ENCODE data around the gene PCGF2.

Gene PCGF2

GRCh38 chr17:38697061-38697820 is 50.9 kb downstream of the PCGF2 start:
- H3K27me3 ChIP-seq (ENCODE audit: control insufficient read depth, insufficient read depth, low read length), result peaks cover 59% of the 10 kb centered on the region
- H3K9me3 ChIP-seq (ENCODE audit: control insufficient read depth, insufficient read depth, low read length), result no peaks in the 10 kb centered on the region
- peaks cover 6% of the 10 kb centered on the region; the same call in 1 of the 2 replicates for H3K4me1 ChIP-seq (ENCODE audit: control insufficient read depth, insufficient read depth, low read length)
- H3K9ac ChIP-seq (ENCODE audit: low read depth, low read length), result no peak overlapping the region
- H3K36me3 ChIP-seq (ENCODE audit: control insufficient read depth, insufficient read depth, low read length), result no peaks in the 10 kb centered on the region
- no peak overlapping the region for H3K4me3 ChIP-seq (ENCODE audit: low read depth, low read length)
- no peak overlapping the region for H3K27ac ChIP-seq (ENCODE audit: low read depth, low read length)

- Histone ChIP-seq H3K27me3 (ENCODE audit: control insufficient read depth, insufficient read depth, low read length) (peaks cover 29% of the 10 kb centered on the region), H3K4me3 (ENCODE audit: low read depth, low read length) (no peak overlapping the region), H3K9me3 (ENCODE audit: control insufficient read depth, insufficient read depth, low read length) (no peaks in the 10 kb centered on the region), H3K4me1 (ENCODE audit: control insufficient read depth, insufficient read depth, low read length) (no peaks in the 10 kb centered on the region), H3K36me3 (ENCODE audit: control insufficient read depth, insufficient read depth, low read length) (no peaks in the 10 kb centered on the region), H3K9ac (ENCODE audit: low read depth, low read length) (no peak overlapping the region), H3K27ac (ENCODE audit: low read depth, low read length) (no peak overlapping the region)
These were observed 54.3 kb downstream of the PCGF2 start for GRCh38 chr17:38693700-38694329.

GRCh38 chr17:38691154-38691553 is 57.0 kb downstream of the PCGF2 start:
- Histone ChIP-seq H3K9me3 (ENCODE audit: control insufficient read depth, insufficient read depth, low read length) (no peaks in the 10 kb centered on the region), H3K27ac (ENCODE audit: low read depth, low read length) (no peak overlapping the region), H3K4me1 (ENCODE audit: control insufficient read depth, insufficient read depth, low read length) (no peaks in the 10 kb centered on the region), H3K36me3 (ENCODE audit: control insufficient read depth, insufficient read depth, low read length) (no peaks in the 10 kb centered on the region), H3K9ac (ENCODE audit: low read depth, low read length) (no peak overlapping the region), H3K4me3 (ENCODE audit: low read depth, low read length) (no peak overlapping the region), H3K27me3 (ENCODE audit: control insufficient read depth, insufficient read depth, low read length) (peaks cover 10% of the 10 kb centered on the region)

GRCh38 chr17:38690386-38690785 is 57.8 kb downstream of the PCGF2 start:
- Histone ChIP-seq H3K4me1 (ENCODE audit: control insufficient read depth, insufficient read depth, low read length) (no peaks in the 10 kb centered on the region), H3K27ac (ENCODE audit: low read depth, low read length) (no peak overlapping the region), H3K36me3 (ENCODE audit: control insufficient read depth, insufficient read depth, low read length) (no peaks in the 10 kb centered on the region), H3K27me3 (ENCODE audit: control insufficient read depth, insufficient read depth, low read length) (peaks cover 10% of the 10 kb centered on the region), H3K4me3 (ENCODE audit: low read depth, low read length) (no peak overlapping the region), H3K9me3 (ENCODE audit: control insufficient read depth, insufficient read depth, low read length) (no peaks in the 10 kb centered on the region), H3K9ac (ENCODE audit: low read depth, low read length) (no peak overlapping the region)

- Histone ChIP-seq H3K27me3 (ENCODE audit: control insufficient read depth, insufficient read depth, low read length) (peaks cover 3% of the 10 kb centered on the region; the same call in 1 of the 2 replicates), H3K4me3 (ENCODE audit: low read depth, low read length) (no peak overlapping the region), H3K9ac (ENCODE audit: low read depth, low read length) (no peak overlapping the region), H3K4me1 (ENCODE audit: control insufficient read depth, insufficient read depth, low read length) (no peaks in the 10 kb centered on the region), H3K36me3 (ENCODE audit: control insufficient read depth, insufficient read depth, low read length) (no peaks in the 10 kb centered on the region), H3K27ac (ENCODE audit: low read depth, low read length) (no peak overlapping the region), H3K9me3 (ENCODE audit: control insufficient read depth, insufficient read depth, low read length) (no peaks in the 10 kb centered on the region)
These were observed 60.9 kb downstream of the PCGF2 start for GRCh38 chr17:38687286-38687685.

- Histone ChIP-seq H3K27ac (ENCODE audit: low read depth, low read length) (no peak overlapping the region), H3K9ac (ENCODE audit: low read depth, low read length) (no peak overlapping the region), H3K4me3 (ENCODE audit: low read depth, low read length) (no peak overlapping the region), H3K9me3 (ENCODE audit: control insufficient read depth, insufficient read depth, low read length) (no peaks in the 10 kb centered on the region), H3K27me3 (ENCODE audit: control insufficient read depth, insufficient read depth, low read length) (no peaks in the 10 kb centered on the region), H3K36me3 (ENCODE audit: control insufficient read depth, insufficient read depth, low read length) (no peaks in the 10 kb centered on the region), H3K4me1 (ENCODE audit: control insufficient read depth, insufficient read depth, low read length) (no peaks in the 10 kb centered on the region)
These were observed 62.6 kb downstream of the PCGF2 start for GRCh38 chr17:38685491-38685890.

Data from HUES48 (cell line).